Mesendoderm (in vitro differentiated cells): ENCODE data around the gene DSCAML1.

Experiments
- DNase-seq: peaks from one replicate; pipeline ENCODE4 v3.0.0; 2013
- H2AK5ac ChIP-seq: 2 replicates; pipeline ENCODE4 v1.6.1; 2013; ENCODE audit warnings: low read length, inconsistent platforms
- H2BK120ac ChIP-seq: 2 replicates; pipeline ENCODE4 v1.6.1; 2013; ENCODE audit warnings: low read depth, mild to moderate bottlenecking, low read length, moderate library complexity, mixed read lengths
- H2BK15ac ChIP-seq: replicated peaks from 2 replicates; pipeline ENCODE4 v1.6.1; 2013; ENCODE audit warnings: low read depth, mild to moderate bottlenecking, moderate library complexity
- H2BK5ac ChIP-seq: 2 replicates; pipeline ENCODE4 v1.6.1; 2013; ENCODE audit warnings: low read length, inconsistent platforms
- H3K18ac ChIP-seq: 2 replicates; pipeline ENCODE4 v1.6.1; 2013; ENCODE audit warnings: mild to moderate bottlenecking, low read length, mixed read lengths
- H3K23ac ChIP-seq: one replicate; pipeline ENCODE4 v1.6.1; 2013; ENCODE audit warnings: low read length
- H3K27ac ChIP-seq: 2 replicates; pipeline ENCODE4 v1.5.1; 2013; ENCODE audit warnings: low read depth, mild to moderate bottlenecking, inconsistent platforms, low read length, moderate library complexity
- H3K27me3 ChIP-seq: 2 replicates; pipeline ENCODE4 v1.6.1; 2013; ENCODE audit warnings: low read length, control low read depth, mild to moderate bottlenecking, inconsistent platforms; ENCODE audit not compliant: insufficient read depth, poor library complexity
- H3K36me3 ChIP-seq: 2 replicates; pipeline ENCODE4 v1.6.1; 2013; ENCODE audit warnings: low read length, inconsistent platforms; ENCODE audit not compliant: control insufficient read depth, insufficient read depth
- H3K4ac ChIP-seq: one replicate; pipeline ENCODE4 v1.6.1; 2013; ENCODE audit warnings: low read depth, mild to moderate bottlenecking, low read length, moderate library complexity
- H3K4me1 ChIP-seq: 2 replicates; pipeline ENCODE4 v1.6.1; 2013; ENCODE audit warnings: low read depth, low read length, inconsistent platforms; ENCODE audit not compliant: control insufficient read depth
- H3K4me2 ChIP-seq: 2 replicates; pipeline ENCODE4 v1.6.1; 2013; ENCODE audit warnings: low read length
- H3K4me3 ChIP-seq: 2 replicates; pipeline ENCODE4 v1.5.1; 2013; ENCODE audit warnings: mild to moderate bottlenecking, low read length
- H3K56ac ChIP-seq: one replicate; pipeline ENCODE4 v1.6.1; 2013; ENCODE audit warnings: low read length
- H3K79me1 ChIP-seq: 2 replicates; pipeline ENCODE4 v1.6.1; 2013; ENCODE audit warnings: low read length, inconsistent platforms
- H3K79me2 ChIP-seq: 2 replicates; pipeline ENCODE4 v1.6.1; 2013; ENCODE audit warnings: mild to moderate bottlenecking, low read length; ENCODE audit not compliant: control insufficient read depth, insufficient read depth
- H3K9ac ChIP-seq: 2 replicates; pipeline ENCODE4 v1.6.1; 2013; ENCODE audit warnings: low read length, inconsistent platforms
- H4K5ac ChIP-seq: one replicate; pipeline ENCODE4 v1.6.1; 2013; ENCODE audit warnings: low read length
- H4K8ac ChIP-seq: one replicate; pipeline ENCODE4 v1.6.1; 2013; ENCODE audit warnings: low read depth, mild to moderate bottlenecking, control low read depth, low read length, moderate library complexity
- WGBS: extraction: QIAGEN DNeasy Blood & Tissue Kit; methylation state at CpG from one replicate; pipeline ENCODE4 v1.1.7; 2013; ENCODE audit warnings: low lambda C conversion rate, missing lambda C conversion rate; ENCODE audit not compliant: insufficient coverage; ENCODE audit errors: extremely low coverage; 5-methylcytosine and 5-hydroxymethylcytosine counted together

The DSCAML1 gene

DNA sequence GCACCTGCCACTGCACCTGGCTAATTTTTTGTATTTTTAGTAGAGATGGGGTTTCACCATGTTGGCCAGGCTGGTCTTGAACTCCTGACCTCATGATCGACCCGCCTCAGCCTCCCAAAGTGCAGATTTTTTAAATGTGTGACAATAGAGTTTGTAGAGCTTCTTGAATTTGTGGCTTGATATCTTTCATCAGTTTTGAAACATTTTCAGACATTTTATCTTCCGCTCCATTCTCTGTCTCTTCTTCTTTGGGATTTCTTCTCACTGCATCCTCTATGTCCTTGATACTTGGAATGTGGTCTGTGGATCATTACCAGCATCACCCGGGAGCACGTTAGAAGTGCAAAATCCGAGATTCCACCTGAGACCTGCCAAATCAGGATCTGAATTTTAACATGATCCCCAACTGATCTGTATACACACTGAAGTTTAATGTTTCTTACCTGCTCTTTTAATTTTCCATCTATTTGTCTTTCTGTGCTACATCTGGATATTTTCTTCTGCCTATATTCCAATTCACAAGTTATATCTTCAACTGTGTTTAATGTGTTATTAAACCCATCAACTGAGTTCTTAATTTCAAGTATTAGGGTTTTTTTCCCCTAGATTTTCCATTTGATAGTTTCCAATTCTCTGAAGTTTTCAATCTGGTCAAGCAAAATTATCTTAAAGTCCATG, 343.0 kb downstream of the DSCAML1 start:
- Histone ChIP-seq H2AK5ac (no peak overlapping the region), H3K23ac (no peak overlapping the region), H3K4ac (no peak overlapping the region), H3K79me1 (no peaks in the 10 kb centered on the region), H3K4me3 (no peak overlapping the region), H4K8ac (no peak overlapping the region), H2BK5ac (no peak overlapping the region), H3K18ac (no peak overlapping the region), H3K27ac (no peak overlapping the region), H3K4me2 (no peak overlapping the region), H3K9ac (no peak overlapping the region), H3K4me1 (no peaks in the 10 kb centered on the region), H3K36me3 (no peaks in the 10 kb centered on the region), H2BK15ac (no peak overlapping the region), H3K27me3 (no peaks in the 10 kb centered on the region), H3K56ac (no peak overlapping the region), H2BK120ac (no peak overlapping the region), H3K79me2 (no peaks in the 10 kb centered on the region), H4K5ac (no peak overlapping the region)
- no peak for DNase-seq
- WGBS = no CpG with 5 or more reads among the region's 6 CpGs

DNA sequence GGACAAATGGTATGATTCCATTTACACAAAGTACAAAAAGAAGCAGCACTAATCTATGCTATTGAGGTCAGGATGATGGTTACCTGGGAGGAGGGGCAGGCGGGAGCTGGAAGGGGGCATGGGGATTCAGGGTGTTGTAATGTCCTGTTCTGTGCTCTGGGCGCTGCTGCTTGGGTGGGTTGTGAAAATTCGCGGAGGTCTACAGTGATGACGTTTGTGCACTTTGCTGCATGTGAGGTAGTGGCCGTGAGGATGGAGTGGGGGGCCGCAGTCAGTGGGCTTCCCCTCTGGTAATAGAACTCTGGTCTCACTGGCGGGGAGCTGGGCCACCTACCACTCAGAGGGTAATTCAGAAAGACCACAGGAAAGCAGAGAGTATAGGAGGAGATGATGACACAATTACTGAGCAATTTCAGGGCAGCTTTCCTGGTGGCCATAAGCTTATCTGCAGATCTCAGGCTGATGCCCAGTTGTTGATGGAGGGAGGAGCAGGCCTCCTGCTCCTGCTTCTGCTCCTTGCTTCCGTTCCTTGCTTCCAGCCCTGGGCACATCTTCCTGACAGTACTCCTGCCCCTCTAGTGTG, 347.8 kb downstream of the DSCAML1 start:
- H3K36me3 ChIP-seq = no peaks in the 10 kb centered on the region
- H3K18ac ChIP-seq = no peak overlapping the region
- no peak overlapping the region for H2BK5ac ChIP-seq
- peak; percentile 65 for DNase-seq
- no peaks in the 10 kb centered on the region for H3K27me3 ChIP-seq
- H3K4me3 ChIP-seq = no peak overlapping the region
- no peaks in the 10 kb centered on the region for H3K4me1 ChIP-seq
- no CpG with 5 or more reads among the region's 9 CpGs for WGBS
- H3K23ac ChIP-seq = no peak overlapping the region
- no peak overlapping the region for H3K4ac ChIP-seq
- H4K8ac ChIP-seq = no peak overlapping the region
- no peak overlapping the region for H3K4me2 ChIP-seq
- H2BK120ac ChIP-seq = no peak overlapping the region
- H3K27ac ChIP-seq = no peak overlapping the region
- no peaks in the 10 kb centered on the region for H3K79me1 ChIP-seq
- no peak overlapping the region for H4K5ac ChIP-seq
- H3K9ac ChIP-seq = no peak overlapping the region
- no peak overlapping the region for H3K56ac ChIP-seq
- H2AK5ac ChIP-seq = no peak overlapping the region
- no peak overlapping the region for H2BK15ac ChIP-seq
- H3K79me2 ChIP-seq = no peaks in the 10 kb centered on the region

DNA sequence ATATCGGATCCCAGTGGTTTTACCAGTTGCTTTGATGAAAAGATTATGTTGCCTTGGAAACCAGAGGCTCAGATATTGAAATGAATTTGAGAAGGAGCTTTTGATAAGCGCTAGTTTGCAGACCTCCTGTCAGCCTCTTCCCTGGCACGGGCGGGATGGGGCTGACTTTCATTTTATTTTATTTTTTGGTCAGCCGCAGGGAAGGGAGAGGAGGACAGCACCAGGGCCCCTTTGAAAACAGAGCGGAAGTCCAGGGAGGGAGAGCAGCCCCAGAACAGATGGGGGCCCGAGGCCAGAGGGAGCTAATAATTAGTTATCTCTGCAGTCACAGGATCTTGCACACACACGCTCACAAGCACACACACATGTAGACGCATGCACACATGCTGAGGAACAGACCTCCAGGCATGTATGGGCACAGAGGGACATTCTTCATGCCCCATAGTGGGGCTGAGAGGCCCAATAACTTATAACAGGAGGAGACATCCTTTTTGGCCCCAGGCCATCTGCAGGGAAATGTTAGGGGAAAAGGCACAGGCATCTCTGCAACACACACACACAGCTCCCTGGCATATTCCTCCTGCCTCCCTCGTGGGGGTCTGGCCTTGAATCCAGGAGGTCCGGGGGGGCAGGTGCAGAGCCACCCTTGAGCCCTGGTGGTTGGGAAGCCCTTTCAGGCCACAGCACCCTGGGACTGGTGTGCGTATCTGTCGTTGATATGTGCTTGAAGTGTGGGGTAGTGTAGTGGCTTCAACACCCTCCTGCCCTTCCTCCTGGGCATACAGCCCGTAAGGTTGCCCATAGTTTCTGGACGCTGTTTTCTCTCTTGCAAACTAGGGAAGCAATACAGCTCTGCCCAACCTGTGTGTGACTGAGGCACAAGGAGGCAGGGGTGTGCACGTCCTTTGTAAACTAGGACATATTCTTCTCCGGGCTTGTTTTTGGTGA, 352.0 kb downstream of the DSCAML1 start:
- H3K27me3 ChIP-seq = no peaks in the 10 kb centered on the region

DNA sequence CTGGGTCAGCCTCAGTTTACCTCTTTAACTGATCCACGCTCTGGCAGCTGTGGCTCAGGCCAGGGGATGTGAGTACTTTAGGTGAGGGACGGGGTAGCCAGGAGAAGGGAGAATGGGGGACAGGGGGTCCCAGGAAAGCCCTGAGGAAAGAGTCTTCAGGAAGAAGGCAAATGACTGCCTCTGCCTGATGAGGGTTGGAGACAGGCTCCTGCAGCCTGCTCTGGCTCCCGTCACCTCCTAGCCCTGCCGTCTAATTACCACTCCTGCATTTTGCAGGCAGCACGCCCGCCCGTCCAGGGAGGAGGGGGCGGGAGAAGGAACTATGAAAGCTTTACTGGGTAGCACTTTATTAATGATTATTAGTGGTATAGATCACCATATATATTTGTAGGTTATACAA, 352.8 kb downstream of the DSCAML1 start:
- Histone ChIP-seq H4K5ac (no peak overlapping the region), H3K4ac (no peak overlapping the region), H3K4me3 (no peak overlapping the region), H3K27ac (no peak overlapping the region), H3K79me1 (no peaks in the 10 kb centered on the region), H3K23ac (no peak overlapping the region), H3K4me2 (no peak overlapping the region), H2BK5ac (no peak overlapping the region), H2BK120ac (no peak overlapping the region), H3K36me3 (no peaks in the 10 kb centered on the region), H3K4me1 (no peaks in the 10 kb centered on the region), H2AK5ac (no peak overlapping the region), H2BK15ac (no peak overlapping the region), H3K79me2 (no peaks in the 10 kb centered on the region), H3K56ac (peak overlapping the region; percentile 3), H3K9ac (no peak overlapping the region), H4K8ac (no peak overlapping the region), H3K18ac (no peak overlapping the region), H3K27me3 (no peaks in the 10 kb centered on the region)
- DNase-seq = no peak
- WGBS = no CpG with 5 or more reads among the region's 8 CpGs

More for the DNA sequence above, 352.0 kb downstream of the DSCAML1 start:
- no peak overlapping the region for H2BK120ac ChIP-seq
- H2AK5ac ChIP-seq = no peak overlapping the region
- H3K79me1 ChIP-seq = no peaks in the 10 kb centered on the region
- WGBS = no CpG with 5 or more reads among the region's 17 CpGs
- H3K79me2 ChIP-seq = no peaks in the 10 kb centered on the region
- H2BK15ac ChIP-seq = no peak overlapping the region
- H3K36me3 ChIP-seq = no peaks in the 10 kb centered on the region
- no peak overlapping the region for H2BK5ac ChIP-seq
- DNase-seq = no peak
- no peak overlapping the region for H3K27ac ChIP-seq
- H3K9ac ChIP-seq = no peak overlapping the region
- no peak overlapping the region for H3K23ac ChIP-seq
- no peak overlapping the region for H3K4me3 ChIP-seq
- no peak overlapping the region for H3K56ac ChIP-seq
- H3K4me2 ChIP-seq = no peak overlapping the region
- no peak overlapping the region for H4K5ac ChIP-seq
- H3K18ac ChIP-seq = no peak overlapping the region
- no peak overlapping the region for H4K8ac ChIP-seq
- no peak overlapping the region for H3K4ac ChIP-seq
- no peaks in the 10 kb centered on the region for H3K4me1 ChIP-seq

DNA sequence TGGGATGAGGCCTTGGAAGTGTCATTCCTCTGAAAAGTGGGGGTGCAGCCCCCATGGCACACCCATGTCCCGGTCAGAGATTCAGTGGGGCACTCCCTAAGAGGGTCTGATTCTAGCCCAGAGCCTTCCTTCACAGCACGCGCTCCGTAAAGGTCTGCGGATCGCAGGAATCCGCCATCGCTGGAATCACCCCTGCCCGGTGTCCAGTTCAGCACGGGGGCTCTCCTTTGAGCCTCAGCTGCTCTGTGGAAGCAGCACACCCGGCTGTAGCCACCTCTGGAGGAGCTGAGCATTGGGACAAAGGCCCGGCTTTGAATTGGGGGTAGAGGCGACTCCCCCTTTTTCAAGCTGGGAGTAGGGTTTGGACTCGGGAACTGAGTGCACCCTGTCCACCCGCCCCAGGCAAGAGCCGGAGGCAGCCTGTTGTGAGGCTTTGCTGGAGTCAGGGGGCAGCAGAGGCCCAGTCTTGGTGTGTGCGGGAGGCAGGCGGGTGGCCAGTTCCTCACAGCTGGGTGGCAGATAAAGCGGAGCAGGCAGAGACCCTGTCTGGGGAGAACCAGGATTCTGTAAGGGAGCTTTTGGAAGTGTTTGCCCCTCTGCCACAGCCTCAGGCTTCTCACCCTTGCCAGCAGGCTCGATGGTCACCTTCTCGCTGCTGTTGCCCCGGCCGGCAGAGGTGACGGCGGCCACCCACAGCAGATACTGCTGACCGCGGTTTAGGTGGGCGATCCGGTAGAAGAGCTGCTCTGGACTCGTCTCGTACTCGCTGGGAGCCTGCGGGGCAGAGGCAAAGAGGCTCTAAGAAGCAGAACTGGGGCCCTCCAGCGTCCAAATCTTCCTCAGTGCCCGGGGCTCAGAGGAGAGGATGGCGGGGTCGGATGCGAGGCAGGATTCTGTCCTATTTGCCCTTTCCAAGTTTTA, 353.5 kb downstream of the DSCAML1 start:
- H2AK5ac ChIP-seq = no peak overlapping the region
- peak overlapping the region; percentile 16 for H3K9ac ChIP-seq
- no peaks in the 10 kb centered on the region for H3K79me2 ChIP-seq
- no peak overlapping the region for H3K23ac ChIP-seq
- H3K18ac ChIP-seq = no peak overlapping the region
- H3K4ac ChIP-seq = no peak overlapping the region
- H3K4me3 ChIP-seq = no peak overlapping the region
- no peak overlapping the region for H3K4me2 ChIP-seq
- H4K5ac ChIP-seq = no peak overlapping the region
- WGBS = no CpG with 5 or more reads among the region's 38 CpGs
- DNase-seq = peak; percentile 82
- H3K4me1 ChIP-seq = no peaks in the 10 kb centered on the region
- H2BK120ac ChIP-seq = no peak overlapping the region
- no peaks in the 10 kb centered on the region for H3K36me3 ChIP-seq
- no peak overlapping the region for H4K8ac ChIP-seq
- H2BK15ac ChIP-seq = no peak overlapping the region
- no peaks in the 10 kb centered on the region for H3K79me1 ChIP-seq
- H2BK5ac ChIP-seq = no peak overlapping the region
- peak overlapping the region; percentile 3 for H3K56ac ChIP-seq
- H3K27me3 ChIP-seq = no peaks in the 10 kb centered on the region
- H3K27ac ChIP-seq = no peak overlapping the region
